K562 (cell line): ENCODE measurements around the gene DNASE2. TPM values are rescaled to one million over a fixed set of nuclear protein-coding genes. Genes with fewer than 3 reads are reported as not detected.

Experiments
- ATAC-seq: fragments of 200-7000 bp; cut with Tn5 transposase; 3 replicates; pipeline ENCODE4 v1.9.1; 2020; ENCODE audit warnings: moderate library complexity
- BruUV-seq: library from RNA; stranded (reverse); fragments of 400-500 nt; replicated peaks from 2 replicates; lab custom pipeline; 2021; lab: Mats Ljungman, UMichigan
- CTCF ChIA-PET: fragments of 300-600 bp; formaldehyde crosslinking; extraction: SDS; loops from one replicate; lab custom pipeline; 2021; ENCODE audit warnings: low intra/inter-chr PET ratio; lab: Yijun Ruan, JAX
- POLR2A ChIA-PET: fragments of 300-600, 350-650 bp; sonication (Branson Sonifier 250); formaldehyde crosslinking; extraction: SDS; loops from one replicate; lab custom pipeline; 2021; ENCODE audit warnings: antibody characterized with exemption, inconsistent platforms; lab: Yijun Ruan, JAX
- DNase-seq, 4 experiments: peaks; one replicate each; pipeline versions ENCODE4 v3.0.0 to v3.0.0-alpha.2; 2011 to 2018; ENCODE audit warnings: low spot score in 3 of 4, mixed read lengths in 3 of 4; ENCODE audit errors: extremely low read depth in 1 of 4
- FAIRE-seq: peaks from 2 replicates; lab custom pipeline; 2011; peaks lifted over from hg19 to GRCh38; lab: Jason Lieb, UNC
- H2AFZ ChIP-seq: 2 replicates; pipeline ENCODE4 v1.6.0; 2011; ENCODE audit warnings: low read depth, low read length, control low read depth, inconsistent platforms
- H3K27ac ChIP-seq: fragments of 200-600 bp; 3 replicates; pipeline ENCODE4 v1.8.0; 2011; ENCODE audit warnings: low read depth, mild to moderate bottlenecking, control low read depth, inconsistent platforms, low read length, moderate library complexity, mixed read lengths; ENCODE audit errors: extremely low read depth
- H3K27me3 ChIP-seq, 2 experiments: fragments of 300-600 bp in 1 of 2; 2 replicates in 1 of 2; 3 replicates in 1 of 2; pipeline versions ENCODE4 v1.6.0 to v1.8.0; 2011; ENCODE audit warnings: inconsistent platforms in 2 of 2, low read length in 2 of 2, mild to moderate bottlenecking in 1 of 2, mixed read lengths in 1 of 2, moderate library complexity in 1 of 2; ENCODE audit not compliant: control insufficient read depth in 2 of 2, insufficient read depth in 2 of 2
- H3K36me3 ChIP-seq: fragments of 300-600 bp; 3 replicates; pipeline ENCODE4 v1.8.0; 2011; ENCODE audit warnings: mild to moderate bottlenecking, low read length, inconsistent platforms; ENCODE audit not compliant: control insufficient read depth, insufficient read depth
- H3K4me1 ChIP-seq, 2 experiments: fragments of 200-600 bp in 1 of 2; replicated peaks in 1 of 2; 2 replicates in 1 of 2; 3 replicates in 1 of 2; pipeline versions ENCODE4 v1.5.1 to v1.8.0; 2011; ENCODE audit warnings: inconsistent platforms in 2 of 2, low read length in 2 of 2, mild to moderate bottlenecking in 1 of 2, mixed read lengths in 1 of 2, moderate library complexity in 1 of 2; ENCODE audit not compliant: control insufficient read depth in 2 of 2, insufficient read depth in 2 of 2
- H3K4me2 ChIP-seq: 2 replicates; pipeline ENCODE4 v1.6.1; 2011; ENCODE audit warnings: low read length, control low read depth, inconsistent platforms, mixed read lengths; ENCODE audit not compliant: insufficient read depth
- H3K4me3 ChIP-seq: fragments of 200-600 bp; sonication (generic), shearing (Covaris generic); 2 replicates; pipeline ENCODE4 v1.5.1; 2016; ENCODE audit warnings: control low read depth, inconsistent platforms
- H3K79me2 ChIP-seq: fragments of 200-600 bp; 3 replicates; pipeline ENCODE4 v1.8.0; 2011; ENCODE audit warnings: low read length, inconsistent platforms; ENCODE audit not compliant: control insufficient read depth, insufficient read depth
- H3K9ac ChIP-seq, 2 experiments: 2 replicates each; pipeline versions ENCODE4 v1.6.0 to v1.6.1; 2011; ENCODE audit warnings: low read depth in 2 of 2, low read length in 2 of 2, control low read depth in 1 of 2, inconsistent platforms in 1 of 2, mild to moderate bottlenecking in 1 of 2, mixed read lengths in 1 of 2; ENCODE audit not compliant: insufficient read depth in 1 of 2
- H3K9me1 ChIP-seq: one replicate; pipeline ENCODE4 v1.6.0; 2011; ENCODE audit warnings: inconsistent platforms, mild to moderate bottlenecking, low read length, moderate library complexity; ENCODE audit not compliant: control insufficient read depth, insufficient read depth
- H3K9me3 ChIP-seq: replicated peaks from 2 replicates; pipeline ENCODE4 v1.5.1; 2011; ENCODE audit warnings: low read depth, low read length, inconsistent platforms; ENCODE audit not compliant: control insufficient read depth, insufficient read depth
- H4K20me1 ChIP-seq: replicated peaks from 2 replicates; pipeline ENCODE4 v1.6.1; 2011; ENCODE audit warnings: low read length, inconsistent platforms, mixed read lengths; ENCODE audit not compliant: control insufficient read depth, insufficient read depth
- BRD9 ChIP-seq: fragments of 450-650 bp; IDR thresholded peaks from 2 replicates; pipeline ENCODE4 v1.6.1; 2018; ENCODE audit warnings: low read depth; ENCODE audit not compliant: partially characterized antibody
- CXXC5 ChIP-seq: fragments of 250-450 bp; sonication (Bioruptor Pico); IDR thresholded peaks from 2 replicates; pipeline ENCODE4 v1.8.0; 2022; ENCODE audit warnings: inconsistent platforms, mild to moderate bottlenecking, moderate library complexity
- EGR1 ChIP-seq: fragments of 450-650 bp; conservative IDR thresholded peaks from 2 replicates; pipeline ENCODE4 v1.6.1; 2017; ENCODE audit warnings: mild to moderate bottlenecking
- ELF1 ChIP-seq: fragments of 200-800 bp; sonication (Bioruptor generic); IDR thresholded peaks from 2 replicates; pipeline ENCODE4 v1.6.1; 2016; ENCODE audit warnings: missing genetic modification characterization, missing compliant biosample characterization
- FIP1L1 ChIP-seq: fragments of 200-400 bp; formaldehyde crosslinking; IDR thresholded peaks from 2 replicates; pipeline ENCODE4 v1.6.1; 2018; ENCODE audit warnings: mild to moderate bottlenecking, low read depth, low read length; ENCODE audit not compliant: poor library complexity, severe bottlenecking
- FOXK1 ChIP-seq: sonication (generic); formaldehyde crosslinking; IDR thresholded peaks from 2 replicates; pipeline ENCODE4 v1.8.0; 2022; ENCODE audit warnings: missing genetic modification reagents, mild to moderate bottlenecking, borderline replicate concordance
- POLR2G ChIP-seq: fragments of 200-400 bp; formaldehyde crosslinking; IDR thresholded peaks from 2 replicates; pipeline ENCODE4 v1.6.1; 2017; ENCODE audit warnings: low read depth, mild to moderate bottlenecking, antibody characterized with exemption, low read length, moderate library complexity
- RB1 ChIP-seq: fragments of 450-650 bp; IDR thresholded peaks from 2 replicates; pipeline ENCODE4 v1.6.1; 2017; ENCODE audit warnings: low read depth, mild to moderate bottlenecking
- SIN3B ChIP-seq: fragments of 450-650 bp; IDR thresholded peaks from 2 replicates; pipeline ENCODE4 v1.6.1; 2017; ENCODE audit warnings: low read depth, mild to moderate bottlenecking, moderate library complexity
- ZBTB17 ChIP-seq: fragments of 450-650 bp; formaldehyde crosslinking; IDR thresholded peaks from 2 replicates; pipeline ENCODE4 v1.4.0; 2020; ENCODE audit warnings: mild to moderate bottlenecking
- ZNF140 ChIP-seq: fragments of 250-450 bp; sonication (Bioruptor Pico); IDR thresholded peaks from 2 replicates; pipeline ENCODE4 v1.8.0; 2021; ENCODE audit warnings: moderate library complexity, mild to moderate bottlenecking, inconsistent platforms
- ZNF668 ChIP-seq: fragments of 250-450 bp; sonication (Bioruptor Pico); IDR thresholded peaks from 2 replicates; pipeline ENCODE4 v1.8.0; 2022; ENCODE audit warnings: mild to moderate bottlenecking, inconsistent platforms
- ZNF778 ChIP-seq: fragments of 450-650 bp; formaldehyde crosslinking; IDR thresholded peaks from 2 replicates; pipeline ENCODE4 v1.4.0; 2020; ENCODE audit warnings: mild to moderate bottlenecking, moderate library complexity
- WGBS: fragments of 100-300 bp; shearing (Covaris generic); methylation state at CpG from one replicate; pipeline ENCODE4 v1.1.6; 2016; ENCODE audit warnings: low coverage, mixed read lengths; ENCODE audit not compliant: insufficient coverage; ENCODE audit errors: missing lambda C conversion rate; 5-methylcytosine and 5-hydroxymethylcytosine counted together
- in situ Hi-C: fragments of 300-500 bp; cut with MboI; formaldehyde crosslinking; loops from 4 replicates; pipeline ENCODE4 v1.15.0; 2018; ENCODE audit warnings: inconsistent platforms, mixed read lengths
- intact Hi-C: fragments of 100-400 bp; cut with micrococcal nuclease; formaldehyde crosslinking; loops from 2 replicates; pipeline ENCODE4 v1.14.2; 2022
- polyA plus RNA-seq, 8 experiments: library from polyadenylated mRNA; depleted of rRNA in 4 of 8; stranded (reverse) in 5 of 8; unstranded in 3 of 8; fragments of >200 nt; fragmentation: Nextera tagmentation in 2 of 8; fragmentation: Illumina TruSeq in 1 of 8; extraction: Ambion mirVana in 2 of 8; extraction: Trizol in 1 of 8; gene quantifications; 2 replicates each; pipeline versions ENCODE4 v1.2.1 to v1.2.3, GENCODE V29; 2011 to 2014; ENCODE audit warnings: inconsistent platforms in 1 of 8, missing spikeins in 1 of 8
- total RNA-seq, 7 experiments: library from RNA; depleted of rRNA in 6 of 7; stranded (reverse); fragments of >200 nt in 6 of 7; fragmentation: Illumina TruSeq in 2 of 7; extraction: Trizol in 2 of 7; gene quantifications; 2 replicates each; pipeline versions ENCODE4 v1.2.1 to v1.2.3, GENCODE V29; 2011 to 2021; ENCODE audit warnings: low replicate concordance in 1 of 7
- TF ChIP-seq, protein P1 (sequence below): fragments of 450-650 bp; IDR thresholded peaks from 2 replicates; pipeline ENCODE4 v1.6.1; 2018; ENCODE audit not compliant: partially characterized antibody
- TF ChIP-seq, protein P2 (sequence below), 2 experiments: IDR thresholded peaks; 2 replicates each; pipeline ENCODE4 v1.6.1; 2011; ENCODE audit warnings: borderline replicate concordance in 1 of 2, control low read depth in 1 of 2, low read depth in 1 of 2, low read length in 1 of 2, mild to moderate bottlenecking in 1 of 2, mixed read lengths in 1 of 2, moderate library complexity in 1 of 2; ENCODE audit not compliant: insufficient read depth in 1 of 2, insufficient read length in 1 of 2, poor library complexity in 1 of 2, severe bottlenecking in 1 of 2; ENCODE audit errors: extremely low read depth in 1 of 2
- TF ChIP-seq, protein P3 (sequence below): sonication (generic); IDR thresholded peaks from 2 replicates; pipeline ENCODE4 v1.6.1; 2016

The DNASE2 gene
- total and polyA plus RNA-seq, 9 of the 15 experiments (the other 6 are each of a cell fraction or from before 2014, with no cell fraction given) = 4.4 to 27.0 (median 20.2) TPM

DNA sequence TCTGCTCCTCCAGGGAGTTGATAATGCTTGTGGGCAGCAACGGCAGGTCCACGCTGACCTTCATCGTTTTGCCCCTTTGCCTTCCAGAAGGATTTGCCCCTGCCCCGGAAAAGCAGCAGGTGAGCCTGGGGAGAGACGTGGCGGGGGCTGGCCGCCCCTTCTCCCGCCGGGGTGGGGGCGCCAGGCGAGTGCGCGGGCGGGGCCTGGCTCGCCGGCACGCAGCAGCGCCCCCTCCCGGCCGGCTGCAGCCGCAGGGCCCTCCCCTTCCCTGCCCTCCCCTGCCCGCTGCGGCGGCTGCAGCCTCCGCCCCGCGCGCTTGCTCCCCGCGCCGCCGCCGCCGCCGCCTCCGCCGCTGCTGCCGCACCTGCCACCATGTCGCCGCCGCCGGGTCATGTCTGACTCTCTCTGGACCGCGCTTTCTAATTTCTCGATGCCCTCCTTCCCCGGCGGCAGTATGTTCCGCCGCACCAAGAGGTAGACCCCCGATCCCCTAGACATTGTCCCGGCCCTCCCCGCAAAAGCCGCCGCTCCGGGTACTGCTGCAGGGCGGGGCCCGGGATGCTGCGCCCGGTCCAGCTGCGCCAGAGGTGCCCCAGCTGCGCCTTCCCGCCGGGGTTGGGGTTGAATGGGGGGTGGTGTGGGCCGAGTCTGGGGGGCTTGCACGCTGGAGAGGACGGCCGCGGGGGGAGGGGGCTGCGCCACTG, 42.9 kb downstream of the DNASE2 start, which contains the start of gene MAST1:
TSS of gene MAST1 (plus strand) at position 334 of the 704 bp plus-strand sequence. CDS start at position 392, 58 bp downstream.
- Histone ChIP-seq H4K20me1 (peaks cover 12% of the 10 kb centered on the region; the same call in 1 of the 2 replicates), H3K27me3 (no peaks in the 10 kb centered on the region; a peak in 1 of 5 replicates), H3K79me2 (peaks cover 20% of the 10 kb centered on the region), H3K9me1 (no peaks in the 10 kb centered on the region), H3K4me1 (peaks cover 45 to 66% of the 10 kb centered on the region in 2 experiments), H3K9ac (peak within 1 kb of the TSS; percentile 54 to 90), H3K4me2 (peak within 1 kb of the TSS; percentile 82), H3K36me3 (peaks cover 10% of the 10 kb centered on the region; the same call in 2 of the 3 replicates), H3K27ac (peak within 1 kb of the TSS; percentile 67), H3K9me3 (no peaks in the 10 kb centered on the region), H2AFZ (peak within 1 kb of the TSS; percentile 90), H3K4me3 (peak within 1 kb of the TSS; percentile 74)
- ChIA-PET CTCF (interaction anchor here (0.6 to 0.7 kb wide), 2 partner anchors 63 to 100 kb away, joined by 3 read pairs; no protein-coding TSS in a partner anchor), POLR2A (interaction anchor here (0.5 kb wide), 1 partner anchor 12 kb away, joined by 3 read pairs; no protein-coding TSS in a partner anchor)
- FAIRE-seq (no peak), DNase-seq (peak; percentile 79 to 88 (median 82)), ATAC-seq (peak; percentile 64)
- WGBS = 2% methylated on average over 19 of the region's 69 CpGs
- intact Hi-C loops = loop anchor here (5.0 kb wide), 1 partner anchor 49 kb away; the partner anchor contains the start of gene KLF1
- in situ Hi-C loops = no loop called here
- no TSS peak for BruUV-seq
- TF ChIP-seq, protein P1, sequence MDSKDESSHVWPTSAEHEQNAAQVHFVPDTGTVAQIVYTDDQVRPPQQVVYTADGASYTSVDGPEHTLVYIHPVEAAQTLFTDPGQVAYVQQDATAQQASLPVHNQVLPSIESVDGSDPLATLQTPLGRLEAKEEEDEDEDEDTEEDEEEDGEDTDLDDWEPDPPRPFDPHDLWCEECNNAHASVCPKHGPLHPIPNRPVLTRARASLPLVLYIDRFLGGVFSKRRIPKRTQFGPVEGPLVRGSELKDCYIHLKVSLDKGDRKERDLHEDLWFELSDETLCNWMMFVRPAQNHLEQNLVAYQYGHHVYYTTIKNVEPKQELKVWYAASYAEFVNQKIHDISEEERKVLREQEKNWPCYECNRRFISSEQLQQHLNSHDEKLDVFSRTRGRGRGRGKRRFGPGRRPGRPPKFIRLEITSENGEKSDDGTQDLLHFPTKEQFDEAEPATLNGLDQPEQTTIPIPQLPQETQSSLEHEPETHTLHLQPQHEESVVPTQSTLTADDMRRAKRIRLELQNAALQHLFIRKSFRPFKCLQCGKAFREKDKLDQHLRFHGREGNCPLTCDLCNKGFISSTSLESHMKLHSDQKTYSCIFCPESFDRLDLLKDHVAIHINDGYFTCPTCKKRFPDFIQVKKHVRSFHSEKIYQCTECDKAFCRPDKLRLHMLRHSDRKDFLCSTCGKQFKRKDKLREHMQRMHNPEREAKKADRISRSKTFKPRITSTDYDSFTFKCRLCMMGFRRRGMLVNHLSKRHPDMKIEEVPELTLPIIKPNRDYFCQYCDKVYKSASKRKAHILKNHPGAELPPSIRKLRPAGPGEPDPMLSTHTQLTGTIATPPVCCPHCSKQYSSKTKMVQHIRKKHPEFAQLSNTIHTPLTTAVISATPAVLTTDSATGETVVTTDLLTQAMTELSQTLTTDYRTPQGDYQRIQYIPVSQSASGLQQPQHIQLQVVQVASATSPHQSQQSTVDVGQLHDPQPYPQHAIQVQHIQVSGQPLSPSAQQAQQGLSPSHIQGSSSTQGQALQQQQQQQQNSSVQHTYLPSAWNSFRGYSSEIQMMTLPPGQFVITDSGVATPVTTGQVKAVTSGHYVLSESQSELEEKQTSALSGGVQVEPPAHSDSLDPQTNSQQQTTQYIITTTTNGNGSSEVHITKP = peak; percentile 80
- TF ChIP-seq FIP1L1 (peak; percentile 35), ZBTB17 (CRISPR knock-in tag) (no peak), ZNF778 (no peak), BRD9 (no peak), EGR1 (peak; percentile 56; the same call in 1 of the 2 replicates), RB1 (peak; percentile 92), POLR2G (peak; percentile 68), SIN3B (0 out of 2 replicates have a peak, but pooled peaks have one; percentile 40), ZNF140 (CRISPR knock-in tag) (no peak), ELF1 (tag) (no peak), FOXK1 (CRISPR knock-in tag) (no peak), CXXC5 (CRISPR knock-in tag) (peak; percentile 83), ZNF668 (no peak)
- TF ChIP-seq, protein P2, sequence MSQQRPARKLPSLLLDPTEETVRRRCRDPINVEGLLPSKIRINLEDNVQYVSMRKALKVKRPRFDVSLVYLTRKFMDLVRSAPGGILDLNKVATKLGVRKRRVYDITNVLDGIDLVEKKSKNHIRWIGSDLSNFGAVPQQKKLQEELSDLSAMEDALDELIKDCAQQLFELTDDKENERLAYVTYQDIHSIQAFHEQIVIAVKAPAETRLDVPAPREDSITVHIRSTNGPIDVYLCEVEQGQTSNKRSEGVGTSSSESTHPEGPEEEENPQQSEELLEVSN (IDR thresholded peaks at IDR 0.05; ENCODE audit: borderline replicate concordance in 1 of 2, extremely low read depth in 1 of 2, insufficient read depth in 1 of 2, insufficient read length in 1 of 2, low read depth in 1 of 2, low read length in 1 of 2, poor library complexity in 1 of 2, severe bottlenecking in 1 of 2) = peak in 1 of 2 experiments; percentile 47
- TF ChIP-seq, protein P3, sequence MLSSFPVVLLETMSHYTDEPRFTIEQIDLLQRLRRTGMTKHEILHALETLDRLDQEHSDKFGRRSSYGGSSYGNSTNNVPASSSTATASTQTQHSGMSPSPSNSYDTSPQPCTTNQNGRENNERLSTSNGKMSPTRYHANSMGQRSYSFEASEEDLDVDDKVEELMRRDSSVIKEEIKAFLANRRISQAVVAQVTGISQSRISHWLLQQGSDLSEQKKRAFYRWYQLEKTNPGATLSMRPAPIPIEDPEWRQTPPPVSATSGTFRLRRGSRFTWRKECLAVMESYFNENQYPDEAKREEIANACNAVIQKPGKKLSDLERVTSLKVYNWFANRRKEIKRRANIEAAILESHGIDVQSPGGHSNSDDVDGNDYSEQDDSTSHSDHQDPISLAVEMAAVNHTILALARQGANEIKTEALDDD = no peak
